ENCODE results near the gene FN1.

DNA sequence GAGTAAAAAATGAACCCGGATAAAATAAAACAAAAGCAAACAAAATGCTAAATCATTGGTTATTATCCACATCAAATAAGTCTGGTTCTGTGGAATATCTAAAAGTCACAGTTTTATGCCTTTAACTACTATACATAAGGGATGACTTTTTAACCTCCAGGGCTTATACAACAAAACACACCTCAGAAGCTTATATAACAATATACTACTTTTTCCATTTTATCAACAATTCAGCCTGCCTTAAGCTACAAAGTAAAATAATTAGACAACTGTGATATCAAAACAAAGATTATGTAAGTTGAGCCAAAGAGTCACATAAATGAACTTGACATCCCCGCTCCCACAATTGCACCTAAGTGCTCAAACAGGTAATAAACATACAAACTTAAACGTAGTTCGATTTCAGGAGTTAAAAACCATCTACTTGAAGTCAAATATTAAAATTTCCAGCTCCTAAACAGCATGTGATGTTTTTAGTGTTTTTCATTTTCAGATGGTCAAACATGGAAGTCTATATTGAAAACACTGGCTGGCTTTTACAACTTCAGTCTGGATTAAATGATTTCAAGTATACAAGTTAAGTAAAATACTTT lies 69.3 kb downstream of the FN1 start:
- TF ChIP-seq POLR2A (IDR thresholded peaks at IDR 0.05), result no peak
- TF ChIP-seq, protein P1, sequence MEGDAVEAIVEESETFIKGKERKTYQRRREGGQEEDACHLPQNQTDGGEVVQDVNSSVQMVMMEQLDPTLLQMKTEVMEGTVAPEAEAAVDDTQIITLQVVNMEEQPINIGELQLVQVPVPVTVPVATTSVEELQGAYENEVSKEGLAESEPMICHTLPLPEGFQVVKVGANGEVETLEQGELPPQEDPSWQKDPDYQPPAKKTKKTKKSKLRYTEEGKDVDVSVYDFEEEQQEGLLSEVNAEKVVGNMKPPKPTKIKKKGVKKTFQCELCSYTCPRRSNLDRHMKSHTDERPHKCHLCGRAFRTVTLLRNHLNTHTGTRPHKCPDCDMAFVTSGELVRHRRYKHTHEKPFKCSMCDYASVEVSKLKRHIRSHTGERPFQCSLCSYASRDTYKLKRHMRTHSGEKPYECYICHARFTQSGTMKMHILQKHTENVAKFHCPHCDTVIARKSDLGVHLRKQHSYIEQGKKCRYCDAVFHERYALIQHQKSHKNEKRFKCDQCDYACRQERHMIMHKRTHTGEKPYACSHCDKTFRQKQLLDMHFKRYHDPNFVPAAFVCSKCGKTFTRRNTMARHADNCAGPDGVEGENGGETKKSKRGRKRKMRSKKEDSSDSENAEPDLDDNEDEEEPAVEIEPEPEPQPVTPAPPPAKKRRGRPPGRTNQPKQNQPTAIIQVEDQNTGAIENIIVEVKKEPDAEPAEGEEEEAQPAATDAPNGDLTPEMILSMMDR (IDR thresholded peaks at IDR 0.05), result no peak

All from stomach (tissue), 4 donors.